ENCODE measurements around the gene MCAM. TPM values are rescaled to one million over a fixed set of nuclear protein-coding genes. Genes with fewer than 3 reads are reported as not detected.

Gene MCAM
- total and polyA plus RNA-seq, 2 of the 8 experiments (the other 6 are each of a cell fraction or from before 2014, with no cell fraction given), result 22.4 to 32.2 TPM

- no peak overlapping the region for H3K14ac ChIP-seq (ENCODE audit: insufficient read length)
- no peak overlapping the region for H4K91ac ChIP-seq (replicated peaks; ENCODE audit: insufficient read length, low read length)
- H3K4me1 ChIP-seq (replicated peaks in 1 of 4; ENCODE audit: control insufficient read depth in 3 of 4, insufficient read depth in 4 of 4, low read length in 3 of 4), result no peaks in the 10 kb centered on the region
- H2AK5ac ChIP-seq (ENCODE audit: low read depth, low read length), result no peak overlapping the region
- no peaks in the 10 kb centered on the region for H3K9me3 ChIP-seq (ENCODE audit: insufficient read depth in 2 of 2, low read depth in 1 of 2, low read length in 1 of 2)
- no peak overlapping the region for H3K9ac ChIP-seq (replicated peaks in 1 of 4; ENCODE audit: extremely low read depth in 1 of 4, low read depth in 3 of 4, low read length in 3 of 4)
- no peaks in the 10 kb centered on the region for H3K23me2 ChIP-seq (ENCODE audit: low read depth, low read length)
- no peak overlapping the region for H2BK12ac ChIP-seq (ENCODE audit: low read depth, low read length)
- H4K20me1 ChIP-seq (replicated peaks in 1 of 2; ENCODE audit: control insufficient read depth in 1 of 2, insufficient read depth in 2 of 2, low read length in 2 of 2), result peaks cover 3 to 6% of the 10 kb centered on the region in 2 experiments
- POLR2A ChIA-PET (ENCODE audit: partially characterized antibody), result no interaction called here
- no peak overlapping the region for H2AFZ ChIP-seq (ENCODE audit: low read length)
- FAIRE-seq, result no peak
- no peak overlapping the region for H3K4ac ChIP-seq (replicated peaks; ENCODE audit: insufficient read length, low read depth, low read length)
- no peak overlapping the region for H3K56ac ChIP-seq (replicated peaks; ENCODE audit: insufficient read length, low read depth, low read length)
- WGBS, 2 experiments (ENCODE audit: extremely low coverage in 1 of 2, insufficient coverage in 1 of 2, insufficient read length in 1 of 2, insufficient replicate concordance in 2 of 2, low coverage in 1 of 2, low lambda C conversion rate in 2 of 2, missing lambda C conversion rate in 1 of 2), result 95% methylated on average over 2 of the region's 2 CpGs; no CpG with 5 or more reads in 1 of the 2 experiments
- no peaks in the 10 kb centered on the region for H3K27me3 ChIP-seq (replicated peaks in 1 of 4; ENCODE audit: control insufficient read depth in 3 of 4, extremely low read depth in 1 of 4, insufficient read depth in 3 of 4, low read length in 3 of 4)
- no peak overlapping the region for H2BK15ac ChIP-seq (ENCODE audit: low read length)
- H3K4me2 ChIP-seq (ENCODE audit: insufficient read depth in 1 of 2, low read depth in 2 of 2, low read length in 2 of 2), result no peak overlapping the region
- no peak for DNase-seq (ENCODE audit: low read depth in 1 of 2, low spot score in 2 of 2)
- no peak overlapping the region for H2BK20ac ChIP-seq (ENCODE audit: low read length)
- no peak overlapping the region for H3K23ac ChIP-seq (ENCODE audit: insufficient read length)
- no peak overlapping the region for H2BK5ac ChIP-seq (ENCODE audit: low read depth, low read length)
- CTCF ChIA-PET (ENCODE audit: partially characterized antibody), result interaction anchor here (1.1 to 2.8 kb wide), 5 partner anchors 9 to 369 kb away, joined by 3 to 16 read pairs (median 12); no protein-coding TSS in a partner anchor
- no peak overlapping the region for H2BK120ac ChIP-seq (replicated peaks; ENCODE audit: low read depth, low read length)
- H3K27ac ChIP-seq (ENCODE audit: low read depth, low read length), result no peak overlapping the region
- no peak overlapping the region for H3K18ac ChIP-seq (ENCODE audit: extremely low read depth, low read length)
- H3K79me1 ChIP-seq (ENCODE audit: low read depth, low read length), result no peaks in the 10 kb centered on the region; the same call in 1 of the 2 replicates
- no peak overlapping the region for H4K5ac ChIP-seq (ENCODE audit: insufficient read length, low read depth, low read length)
- H4K8ac ChIP-seq (ENCODE audit: extremely low read depth, insufficient read depth, low read length), result no peak overlapping the region
- no peaks in the 10 kb centered on the region for H3K79me2 ChIP-seq (ENCODE audit: control insufficient read depth in 1 of 2, insufficient read depth in 2 of 2, low read length in 2 of 2)
- no peak overlapping the region for H3K4me3 ChIP-seq (ENCODE audit: extremely low read depth in 1 of 4, insufficient read depth in 2 of 4, low read depth in 3 of 4, low read length in 4 of 4)
- peaks cover 29 to 65% (median 55%) of the 10 kb centered on the region in 4 experiments for H3K36me3 ChIP-seq (ENCODE audit: control insufficient read depth in 2 of 4, insufficient read depth in 4 of 4, low read length in 3 of 4)
- TF ChIP-seq JUND (IDR thresholded peaks at IDR 0.05; ENCODE audit: low read length) (no peak), ATF3 (IDR thresholded peaks at IDR 0.05; ENCODE audit: insufficient read depth, low read depth, low read length) (no peak), BRCA1 (IDR thresholded peaks at IDR 0.05; ENCODE audit: low read depth, low read length) (no peak), RAD21 (IDR thresholded peaks at IDR 0.05 in 1 of 2, conservative IDR thresholded peaks at IDR 0.05 in 1 of 2; ENCODE audit: low read depth in 2 of 2, low read length in 2 of 2) (no peak), CHD1 (IDR thresholded peaks at IDR 0.05; ENCODE audit: low read depth, low read length) (no peak), YY1 (IDR thresholded peaks at IDR 0.05; ENCODE audit: low read depth, low read length) (no peak), BACH1 (IDR thresholded peaks at IDR 0.05; ENCODE audit: low read length) (no peak), TCF12 (IDR thresholded peaks at IDR 0.05; ENCODE audit: low read depth, low read length) (no peak), RNF2 (IDR thresholded peaks at IDR 0.05; ENCODE audit: borderline replicate concordance, low read depth, low read length, missing control alignments, poor library complexity, severe bottlenecking) (no peak), JUN (IDR thresholded peaks at IDR 0.05; ENCODE audit: low read depth, low read length) (no peak), TEAD4 (IDR thresholded peaks at IDR 0.05; ENCODE audit: low read depth, low read length) (no peak)
Observed at GRCh38 chr11:119298726-119299125, 18.2 kb downstream of the MCAM start.
